Stomach (tissue), 4 donors: ENCODE results near the gene LRRN3.

Experiments used
- CTCF ChIP-seq, 7 experiments: fragments of 450-650 bp in 4 of 7; fragments of 200-600 bp in 3 of 7; sonication (generic) in 3 of 7; IDR thresholded peaks; one replicate each; pipeline ENCODE4 v1.5.1; 2016 to 2019; ENCODE audit warnings: antibody characterized with exemption in 7 of 7, control low read depth in 2 of 7, mild to moderate bottlenecking in 1 of 7
- EP300 ChIP-seq: sonication (generic); formaldehyde crosslinking; IDR thresholded peaks from one replicate; pipeline ENCODE4 v1.6.1; 2017; ENCODE audit warnings: antibody characterized with exemption

- TF ChIP-seq EP300 (no peak), CTCF (IDR thresholded peaks at IDR 0.05) (no peak)
Measured at GRCh38 chr7:111173990-111174389, 83.1 kb downstream of the LRRN3 start.
